PFSK-1 (cell line): Measurements from ENCODE around the gene PRMT1.

ENCODE experiments used
- FOXP2 ChIP-seq: optimal IDR thresholded peaks from 2 replicates; pipeline ENCODE3; 2011; ENCODE audit warnings: borderline replicate concordance, control low read depth, inconsistent platforms; ENCODE audit not compliant: insufficient read depth; ENCODE audit errors: extremely low read length, extremely low read depth
- POLR2AphosphoS5 ChIP-seq: IDR thresholded peaks from 2 replicates; pipeline ENCODE4 v1.6.1; 2012; ENCODE audit warnings: low read depth, mild to moderate bottlenecking, control low read depth, low read length, moderate library complexity
- REST ChIP-seq, 2 experiments: IDR thresholded peaks; 2 replicates each; pipeline versions ENCODE4 v1.6.1 to v1.8.0; 2011 to 2012; ENCODE audit warnings: low read depth in 2 of 2, low read length in 2 of 2, control low read depth in 1 of 2, inconsistent platforms in 1 of 2, mild to moderate bottlenecking in 1 of 2, moderate library complexity in 1 of 2; ENCODE audit not compliant: insufficient read depth in 1 of 2
- SIN3A ChIP-seq: IDR thresholded peaks from 2 replicates; pipeline ENCODE4 v1.6.1; 2012; ENCODE audit warnings: mild to moderate bottlenecking, low read length, moderate library complexity, borderline replicate concordance; ENCODE audit not compliant: insufficient read depth
- TAF1 ChIP-seq: IDR thresholded peaks from 2 replicates; pipeline ENCODE4 v1.6.1; 2012; ENCODE audit warnings: low read length, control low read depth, borderline replicate concordance; ENCODE audit not compliant: insufficient read depth

Gene PRMT1

GRCh38 chr19:49704888-49705642 lies 28.0 kb downstream of the PRMT1 start:
- no peak for TF ChIP-seq TAF1
- no peak for TF ChIP-seq SIN3A

GRCh38 chr19:49705919-49706318 lies 28.8 kb downstream of the PRMT1 start:
- no peak for TF ChIP-seq SIN3A
- no peak for TF ChIP-seq TAF1
- TF ChIP-seq REST (IDR thresholded peaks at IDR 0.05; ENCODE audit: insufficient read depth in 1 of 2, low read depth in 2 of 2, low read length in 2 of 2), result no peak
- no peak for TF ChIP-seq POLR2AphosphoS5
- TF ChIP-seq FOXP2, result no peak

- TF ChIP-seq FOXP2 (no peak), SIN3A (no peak), TAF1 (no peak), REST (IDR thresholded peaks at IDR 0.05; ENCODE audit: insufficient read depth in 1 of 2, low read depth in 2 of 2, low read length in 2 of 2) (no peak), POLR2AphosphoS5 (no peak)
Measured at GRCh38 chr19:49710372-49710951, 33.4 kb downstream of the PRMT1 start.

- no peak for TF ChIP-seq POLR2AphosphoS5
- TF ChIP-seq FOXP2, result peak; percentile 39
- TF ChIP-seq TAF1, result no peak
- no peak for TF ChIP-seq SIN3A
- no peak for TF ChIP-seq REST (IDR thresholded peaks at IDR 0.05; ENCODE audit: insufficient read depth in 1 of 2, low read depth in 2 of 2, low read length in 2 of 2)
Measured at GRCh38 chr19:49712397-49712859, 35.4 kb downstream of the PRMT1 start.

GRCh38 chr19:49713236-49713845 lies 36.3 kb downstream of the PRMT1 start:
- TF ChIP-seq TAF1 (no peak), REST (IDR thresholded peaks at IDR 0.05; ENCODE audit: insufficient read depth in 1 of 2, low read depth in 2 of 2, low read length in 2 of 2) (no peak), SIN3A (no peak), POLR2AphosphoS5 (no peak), FOXP2 (no peak)
